ENCODE measurements around the gene BCHE.

DNA sequence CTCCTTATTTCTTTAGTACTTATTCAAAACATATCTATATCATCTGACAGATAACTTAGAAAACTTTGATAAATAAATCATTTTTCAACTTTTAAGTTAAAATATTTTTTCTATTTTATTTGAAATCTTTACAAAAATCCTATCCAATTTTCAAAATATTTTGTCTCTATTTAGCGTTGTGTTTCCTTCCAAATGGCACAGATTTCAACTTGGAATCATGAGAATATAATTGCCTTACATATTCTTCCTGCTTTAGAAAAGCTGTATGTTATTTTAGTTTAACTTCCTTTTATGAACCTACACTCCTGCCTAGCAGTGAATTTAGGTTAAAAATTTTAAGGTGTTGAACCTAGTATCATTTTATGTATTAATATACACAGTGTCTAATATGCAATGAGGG lies 38.2 kb downstream of the BCHE start:
- TF ChIP-seq CEBPB (IDR thresholded peaks at IDR 0.05) (no peak), NFIC (IDR thresholded peaks at IDR 0.05) (no peak), RAD21 (IDR thresholded peaks at IDR 0.05; ENCODE audit: low read depth) (no peak), TAF1 (IDR thresholded peaks at IDR 0.05; ENCODE audit: low read depth) (no peak), EP300 (IDR thresholded peaks at IDR 0.05; ENCODE audit: borderline replicate concordance) (no peak), YY1 (IDR thresholded peaks at IDR 0.05; ENCODE audit: low read depth) (no peak)
- TF ChIP-seq, protein P1, sequence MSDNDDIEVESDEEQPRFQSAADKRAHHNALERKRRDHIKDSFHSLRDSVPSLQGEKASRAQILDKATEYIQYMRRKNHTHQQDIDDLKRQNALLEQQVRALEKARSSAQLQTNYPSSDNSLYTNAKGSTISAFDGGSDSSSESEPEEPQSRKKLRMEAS (IDR thresholded peaks at IDR 0.05) = no peak
- TF ChIP-seq, protein P2, sequence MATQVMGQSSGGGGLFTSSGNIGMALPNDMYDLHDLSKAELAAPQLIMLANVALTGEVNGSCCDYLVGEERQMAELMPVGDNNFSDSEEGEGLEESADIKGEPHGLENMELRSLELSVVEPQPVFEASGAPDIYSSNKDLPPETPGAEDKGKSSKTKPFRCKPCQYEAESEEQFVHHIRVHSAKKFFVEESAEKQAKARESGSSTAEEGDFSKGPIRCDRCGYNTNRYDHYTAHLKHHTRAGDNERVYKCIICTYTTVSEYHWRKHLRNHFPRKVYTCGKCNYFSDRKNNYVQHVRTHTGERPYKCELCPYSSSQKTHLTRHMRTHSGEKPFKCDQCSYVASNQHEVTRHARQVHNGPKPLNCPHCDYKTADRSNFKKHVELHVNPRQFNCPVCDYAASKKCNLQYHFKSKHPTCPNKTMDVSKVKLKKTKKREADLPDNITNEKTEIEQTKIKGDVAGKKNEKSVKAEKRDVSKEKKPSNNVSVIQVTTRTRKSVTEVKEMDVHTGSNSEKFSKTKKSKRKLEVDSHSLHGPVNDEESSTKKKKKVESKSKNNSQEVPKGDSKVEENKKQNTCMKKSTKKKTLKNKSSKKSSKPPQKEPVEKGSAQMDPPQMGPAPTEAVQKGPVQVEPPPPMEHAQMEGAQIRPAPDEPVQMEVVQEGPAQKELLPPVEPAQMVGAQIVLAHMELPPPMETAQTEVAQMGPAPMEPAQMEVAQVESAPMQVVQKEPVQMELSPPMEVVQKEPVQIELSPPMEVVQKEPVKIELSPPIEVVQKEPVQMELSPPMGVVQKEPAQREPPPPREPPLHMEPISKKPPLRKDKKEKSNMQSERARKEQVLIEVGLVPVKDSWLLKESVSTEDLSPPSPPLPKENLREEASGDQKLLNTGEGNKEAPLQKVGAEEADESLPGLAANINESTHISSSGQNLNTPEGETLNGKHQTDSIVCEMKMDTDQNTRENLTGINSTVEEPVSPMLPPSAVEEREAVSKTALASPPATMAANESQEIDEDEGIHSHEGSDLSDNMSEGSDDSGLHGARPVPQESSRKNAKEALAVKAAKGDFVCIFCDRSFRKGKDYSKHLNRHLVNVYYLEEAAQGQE (IDR thresholded peaks at IDR 0.05; ENCODE audit: low read depth) = no peak

All from Ishikawa (cell line).